ENCODE results near the gene TNK2.
A peak's percentile ranks its signal among the peaks of the same experiment; 100 is the strongest.

TNK2 gene

GRCh38 chr3:195899701-195900435 lies 8.5 kb downstream of the TNK2 start:
- DNase-seq (ENCODE audit: low read depth in 2 of 2): no peak

GRCh38 chr3:195897853-195898415 lies 10.4 kb downstream of the TNK2 start:
- no peak for DNase-seq (ENCODE audit: low read depth in 2 of 2)

GRCh38 chr3:195897081-195897852 lies 11.1 kb downstream of the TNK2 start:
- DNase-seq (ENCODE audit: low read depth in 2 of 2): no peak

GRCh38 chr3:195896361-195897080 lies 11.8 kb downstream of the TNK2 start:
- no peak for DNase-seq (ENCODE audit: low read depth in 2 of 2)

- DNase-seq (ENCODE audit: low read depth in 2 of 2): peak in 1 of 2 donors; percentile 58
Observed at GRCh38 chr3:195895861-195896360, 12.4 kb downstream of the TNK2 start.

- DNase-seq (ENCODE audit: low read depth in 2 of 2): peak in 1 of 2 donors; percentile 56
Observed at GRCh38 chr3:195895078-195895860, 13.1 kb downstream of the TNK2 start.

- no peak for DNase-seq (ENCODE audit: low read depth in 2 of 2)
Observed at GRCh38 chr3:195893916-195894465, 14.4 kb downstream of the TNK2 start.

- DNase-seq (ENCODE audit: low read depth in 2 of 2): no peak
Observed at GRCh38 chr3:195893516-195893915, 14.8 kb downstream of the TNK2 start.

- DNase-seq (ENCODE audit: low read depth in 2 of 2): no peak
Observed at GRCh38 chr3:195893044-195893395, 15.3 kb downstream of the TNK2 start.

GRCh38 chr3:195892105-195893043 lies 16.0 kb downstream of the TNK2 start:
- no peak for DNase-seq (ENCODE audit: low read depth in 2 of 2)

GRCh38 chr3:195891431-195892104 lies 16.8 kb downstream of the TNK2 start:
- DNase-seq (ENCODE audit: low read depth in 2 of 2): no peak

- DNase-seq (ENCODE audit: low read depth in 2 of 2): no peak
Observed at GRCh38 chr3:195889870-195890295, 18.5 kb downstream of the TNK2 start.

- DNase-seq (ENCODE audit: low read depth in 2 of 2): no peak
Observed at GRCh38 chr3:195888981-195889869, 19.1 kb downstream of the TNK2 start.

- DNase-seq (ENCODE audit: low read depth in 2 of 2): no peak
Observed at GRCh38 chr3:195888311-195888761, 20.0 kb downstream of the TNK2 start.

GRCh38 chr3:195887670-195888069 lies 20.7 kb downstream of the TNK2 start:
- DNase-seq (ENCODE audit: low read depth in 2 of 2): no peak

- no peak for DNase-seq (ENCODE audit: low read depth in 2 of 2)
Observed at GRCh38 chr3:195886181-195887141, 21.9 kb downstream of the TNK2 start.

All from activated CD4-positive, alpha-beta T cell treated with anti-CD3 and anti-CD28 coated beads for 24 hours (primary cell).